GM12878 (cell line): Measurements from ENCODE around the gene C11orf91. TPM values are rescaled to one million over a fixed set of nuclear protein-coding genes. Genes with fewer than 3 reads are reported as not detected.

Experiments used
- MEF2A ChIP-seq: IDR thresholded peaks from 2 replicates; pipeline ENCODE4 v1.6.1; 2011; ENCODE audit warnings: low read depth, mild to moderate bottlenecking, low read length, moderate library complexity; ENCODE audit not compliant: insufficient read depth
- SMARCA5 ChIP-seq: fragments of 450-650 bp; IDR thresholded peaks from 2 replicates; pipeline ENCODE4 v1.6.1; 2017; ENCODE audit warnings: mild to moderate bottlenecking
- polyA plus RNA-seq, 11 experiments: library from polyadenylated mRNA; depleted of rRNA in 4 of 11; unstranded in 6 of 11; stranded (reverse) in 5 of 11; fragments of >200 nt; fragmentation: Nextera tagmentation in 4 of 11; fragmentation: Illumina TruSeq in 1 of 11; extraction: Ambion mirVana in 4 of 11; extraction: Trizol in 1 of 11; gene quantifications; 1 replicate in 1 of 11; 2 replicates in 10 of 11; pipeline versions ENCODE4 v1.2.1 to v1.2.3, GENCODE V29; 2011 to 2016; ENCODE audit warnings: inconsistent platforms in 2 of 11, missing spikeins in 2 of 11, low read depth in 1 of 11
- total RNA-seq, 4 experiments: library from RNA; depleted of rRNA in 3 of 4; stranded (reverse); fragments of >200 nt in 3 of 4; fragmentation: Illumina TruSeq in 1 of 4; extraction: Trizol in 1 of 4; gene quantifications; 2 replicates each; pipeline versions ENCODE4 v1.2.1 to v1.2.3, GENCODE V29; 2013 to 2021

Gene C11orf91
- total and polyA plus RNA-seq, 10 of the 15 experiments (the other 5 are each of a cell fraction or from before 2014, with no cell fraction given), result not detected

DNA sequence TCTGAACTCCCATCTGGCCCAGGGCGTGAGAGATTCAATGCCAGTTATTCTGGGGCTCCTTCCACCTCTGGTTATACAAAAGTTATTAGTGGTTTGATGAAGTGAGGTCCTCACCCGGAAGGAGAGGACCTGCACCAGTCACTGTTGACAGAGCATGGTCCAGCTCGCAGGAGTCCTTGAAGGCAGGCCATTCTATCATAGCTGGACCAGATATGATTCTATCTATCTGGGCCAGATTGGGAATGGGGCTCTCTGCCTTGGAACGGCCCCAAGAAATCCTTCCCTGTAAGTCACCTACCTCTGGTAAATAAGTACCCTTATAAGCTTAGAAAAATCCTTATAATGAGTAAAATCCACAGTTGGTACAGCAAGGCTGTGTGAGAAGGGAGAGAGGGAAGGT is 50.7 kb downstream of the C11orf91 start (continued):
- TF ChIP-seq SMARCA5, result no peak
- TF ChIP-seq MEF2A, result no peak

Other genes starting within 250 kb of the C11orf91 start
- gene CD59, start 35.6 kb upstream of the C11orf91 start, total RNA-seq (2014; rRNA removed), result 55.5 and 75.8 TPM in 2 replicates
- gene CD59, start 35.6 kb upstream of the C11orf91 start, total RNA-seq (2014; rRNA removed; fragmentation: Illumina TruSeq; extraction: Trizol), result 83.2 and 89.0 TPM in 2 replicates
- gene CD59, start 35.6 kb upstream of the C11orf91 start, total RNA-seq (2021), result 143 and 144 TPM in 2 replicates
- 201 and 225 TPM in 2 replicates for gene CD59, start 35.6 kb upstream of the C11orf91 start, polyA plus RNA-seq (2011; rRNA removed)
- 185 and 186 TPM in 2 replicates for gene CD59, start 35.6 kb upstream of the C11orf91 start, polyA plus RNA-seq (2014; fragmentation: Illumina TruSeq; extraction: Trizol)
- gene CD59, start 35.6 kb upstream of the C11orf91 start, polyA plus RNA-seq (2014; fragmentation: Nextera tagmentation; extraction: Ambion mirVana), result 100 to 1,000 TPM; 223 to 256 TPM
- gene CD59, start 35.6 kb upstream of the C11orf91 start, polyA plus RNA-seq (2014; rRNA removed), result 93.6 and 109 TPM in 2 replicates
- 100 to 1,000 TPM; 177 to 195 TPM for gene CD59, start 35.6 kb upstream of the C11orf91 start, polyA plus RNA-seq (2016; fragmentation: Nextera tagmentation; extraction: Ambion mirVana)
- gene FBXO3, start 73.7 kb upstream of the C11orf91 start, total RNA-seq (2014; rRNA removed), result 10.4 and 11.1 TPM in 2 replicates
- gene FBXO3, start 73.7 kb upstream of the C11orf91 start, total RNA-seq (2014; rRNA removed; fragmentation: Illumina TruSeq; extraction: Trizol), result 11.6 and 13.2 TPM in 2 replicates
- gene FBXO3, start 73.7 kb upstream of the C11orf91 start, total RNA-seq (2021), result 9.2 and 11.3 TPM in 2 replicates
- 33.4 and 45.2 TPM in 2 replicates for gene FBXO3, start 73.7 kb upstream of the C11orf91 start, polyA plus RNA-seq (2011; rRNA removed)
- 14.5 and 23.5 TPM in 2 replicates for gene FBXO3, start 73.7 kb upstream of the C11orf91 start, polyA plus RNA-seq (2014; fragmentation: Illumina TruSeq; extraction: Trizol)
- 10 to 100 TPM; 12.4 to 27.1 TPM for gene FBXO3, start 73.7 kb upstream of the C11orf91 start, polyA plus RNA-seq (2014; fragmentation: Nextera tagmentation; extraction: Ambion mirVana)
- gene FBXO3, start 73.7 kb upstream of the C11orf91 start, polyA plus RNA-seq (2014; rRNA removed), result 8.5 and 8.9 TPM in 2 replicates
- gene FBXO3, start 73.7 kb upstream of the C11orf91 start, polyA plus RNA-seq (2016; fragmentation: Nextera tagmentation; extraction: Ambion mirVana), result 10 to 100 TPM; 20.4 to 24.3 TPM
- 0.98 and 1.7 TPM in 2 replicates for gene LMO2, start 191.2 kb upstream of the C11orf91 start, total RNA-seq (2014; rRNA removed)
- 1.0 and 1.2 TPM in 2 replicates for gene LMO2, start 191.2 kb upstream of the C11orf91 start, total RNA-seq (2014; rRNA removed; fragmentation: Illumina TruSeq; extraction: Trizol)
- gene LMO2, start 191.2 kb upstream of the C11orf91 start, total RNA-seq (2021), result 0.98 and 1.7 TPM in 2 replicates
- 1.1 TPM in 2 replicates for gene LMO2, start 191.2 kb upstream of the C11orf91 start, polyA plus RNA-seq (2011; rRNA removed)
- gene LMO2, start 191.2 kb upstream of the C11orf91 start, polyA plus RNA-seq (2014; fragmentation: Illumina TruSeq; extraction: Trizol), result 1.4 and 1.9 TPM in 2 replicates
- under 1 TPM; 0.29 to 0.47 TPM for gene LMO2, start 191.2 kb upstream of the C11orf91 start, polyA plus RNA-seq (2014; fragmentation: Nextera tagmentation; extraction: Ambion mirVana)
- gene LMO2, start 191.2 kb upstream of the C11orf91 start, polyA plus RNA-seq (2014; rRNA removed), result 1.7 TPM in 2 replicates
- under 1 TPM in 1 of 2 experiments, not detected in 1; 0.37 TPM for gene LMO2, start 191.2 kb upstream of the C11orf91 start, polyA plus RNA-seq (2016; fragmentation: Nextera tagmentation; extraction: Ambion mirVana)